Activated gamma-delta T cell treated with Interleukin-2 at 50 U/mL for 16 hours (primary cell): Measurements from ENCODE around the gene TGFB3.
"Not testable (repeated sequence)": the region's sequence is repeated elsewhere in the genome, so short reads cannot be mapped to it uniquely, and the experiment has no call there.

Experiments
- DNase-seq: peaks from one replicate; pipeline ENCODE4 v3.0.0-alpha.2; 2020

Gene TGFB3

DNA sequence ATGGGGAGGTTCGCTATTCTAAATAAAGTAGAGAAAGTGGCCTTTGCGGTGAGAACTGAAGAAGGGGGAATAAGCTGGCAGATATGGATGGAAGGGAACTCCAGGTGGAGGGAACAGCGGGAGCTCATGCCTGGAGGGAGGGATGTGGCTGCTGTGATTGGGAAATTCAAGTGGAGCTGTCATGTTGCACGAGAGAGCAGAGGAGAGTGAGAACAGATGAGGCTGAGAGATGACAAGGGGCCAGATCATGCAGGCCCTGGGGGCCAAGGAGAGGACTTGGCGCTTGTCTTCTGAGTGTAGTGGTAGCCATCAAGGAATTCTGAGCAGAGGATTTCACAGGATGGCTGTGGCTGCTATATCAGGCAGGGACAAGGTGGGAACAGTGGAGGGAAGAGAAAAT lies 35.0 kb downstream of the TGFB3 start:
- no peak for DNase-seq

DNA sequence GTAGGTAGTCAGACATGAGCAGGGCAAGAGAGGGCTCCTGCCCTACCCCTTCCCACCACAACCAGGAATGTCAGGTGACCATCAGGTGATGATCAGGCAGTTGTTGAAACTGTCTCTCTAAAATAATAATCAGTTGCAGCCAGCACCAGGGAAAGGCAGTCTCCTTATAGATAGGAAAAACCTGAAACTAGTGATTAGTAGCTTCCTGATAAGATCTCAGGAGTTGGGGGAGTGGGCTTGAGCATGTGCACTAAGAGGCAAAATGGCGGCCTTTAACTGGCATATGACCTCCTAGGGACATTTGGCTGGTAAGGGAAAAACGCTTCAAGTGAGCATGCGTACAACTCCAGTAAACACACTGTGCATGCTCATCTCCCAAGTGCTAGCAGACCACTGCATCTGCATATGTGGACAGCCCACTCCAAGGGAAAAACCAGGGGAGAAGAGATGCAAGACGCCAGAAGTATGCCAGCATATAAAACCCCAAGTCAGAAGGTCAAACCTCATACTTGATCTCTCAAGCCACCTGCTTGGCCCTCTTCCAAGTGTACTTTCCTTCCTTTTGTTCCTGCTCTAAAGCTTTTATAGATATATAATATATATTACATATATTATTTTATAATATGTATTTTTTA lies 37.1 kb downstream of the TGFB3 start:
- DNase-seq: no peak

DNA sequence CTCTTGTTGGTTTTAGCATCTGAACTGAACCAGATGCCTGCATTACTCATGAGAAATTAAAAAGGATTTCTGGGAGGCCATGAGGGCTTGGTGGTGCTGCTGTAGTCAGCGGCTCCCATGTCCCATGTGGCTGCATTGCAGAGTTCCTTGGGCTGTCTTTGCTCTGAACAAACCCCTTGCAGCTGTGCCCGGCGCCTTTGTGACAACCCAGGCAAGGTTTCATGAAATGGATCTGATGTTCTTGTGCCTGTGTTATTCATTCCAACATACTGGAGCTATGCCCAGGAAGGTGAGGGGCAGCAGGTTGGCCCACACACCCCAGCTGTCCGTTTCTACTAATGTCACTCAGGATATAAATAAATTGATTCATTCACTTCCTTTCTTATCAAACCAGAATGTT lies 40.8 kb downstream of the TGFB3 start:
- no peak for DNase-seq

DNA sequence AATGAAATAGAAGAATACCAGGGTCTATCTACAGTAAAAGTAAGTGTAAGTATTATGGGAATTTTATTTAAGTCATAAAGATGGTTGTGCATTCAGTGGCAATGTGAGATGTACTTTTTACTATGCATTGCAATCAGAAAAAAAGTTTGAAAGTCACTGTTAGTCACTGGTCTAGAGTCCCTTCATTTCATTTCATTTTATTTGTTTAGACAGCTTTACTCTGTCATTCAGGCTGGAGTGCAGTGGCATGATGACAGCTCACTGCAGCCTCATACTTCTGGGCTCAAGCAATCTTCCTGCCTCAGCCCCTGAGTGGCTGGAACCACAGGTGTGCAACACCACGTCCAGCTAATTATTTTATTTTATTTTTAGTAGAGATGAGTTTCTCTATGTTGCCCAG lies 42.6 kb downstream of the TGFB3 start:
- no peak for DNase-seq

DNA sequence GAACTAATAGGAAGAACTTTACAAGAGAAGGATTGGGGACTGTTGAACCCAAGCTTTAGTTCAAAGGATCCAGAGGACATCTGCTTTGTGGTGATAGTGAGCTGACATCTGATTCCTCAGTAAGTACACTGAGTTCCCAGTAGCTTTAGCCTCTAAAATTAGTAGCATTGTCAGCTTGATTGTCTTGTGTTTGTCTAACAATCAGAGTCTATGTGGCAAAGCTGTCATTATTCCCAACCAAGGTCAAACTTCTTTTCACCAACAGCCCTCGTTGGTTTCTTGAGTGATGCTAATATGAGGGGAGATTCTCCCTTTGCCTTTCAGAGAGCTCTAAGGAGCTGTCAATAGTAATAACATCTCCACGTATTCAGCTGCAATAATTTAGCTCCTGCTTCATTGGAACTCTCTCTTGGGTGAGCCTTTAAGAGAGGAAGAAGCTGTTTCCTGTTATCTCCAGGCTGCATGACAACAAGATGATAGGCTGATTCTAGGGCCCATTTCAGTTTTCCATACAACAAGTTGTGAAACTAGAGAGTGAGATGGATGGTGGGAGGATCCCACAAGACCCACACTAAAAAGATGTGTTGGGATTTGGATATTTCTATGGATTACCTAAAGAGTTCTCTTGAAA lies 46.7 kb downstream of the TGFB3 start:
- no peak for DNase-seq

DNA sequence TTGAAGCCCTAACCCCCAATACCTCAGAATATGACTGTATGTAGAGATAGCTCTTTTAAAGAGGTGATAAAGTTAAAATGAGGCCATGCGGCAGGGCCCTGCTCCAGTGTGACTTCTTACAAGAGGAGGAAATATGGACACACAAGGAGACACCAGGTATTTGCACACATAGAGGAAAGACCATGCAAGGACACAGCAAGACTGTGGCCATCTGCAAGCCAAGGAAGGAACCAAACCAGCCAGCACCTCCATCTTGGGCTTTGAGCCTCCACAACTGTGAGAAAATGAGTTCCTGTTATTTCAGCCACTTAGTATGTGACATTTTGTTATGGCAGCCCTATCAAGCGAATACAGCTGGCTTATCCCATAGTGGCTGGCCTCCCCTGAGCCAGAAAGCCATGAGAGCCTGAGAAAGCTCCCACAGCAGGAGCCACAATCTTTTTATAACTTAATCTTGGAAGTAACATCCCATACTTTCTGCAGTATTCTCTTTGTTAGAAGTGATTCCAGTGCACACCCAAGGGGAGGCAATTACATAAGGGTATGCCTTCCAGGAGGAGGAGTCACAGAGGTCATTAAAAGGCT lies 48.0 kb downstream of the TGFB3 start:
- DNase-seq: no peak

DNA sequence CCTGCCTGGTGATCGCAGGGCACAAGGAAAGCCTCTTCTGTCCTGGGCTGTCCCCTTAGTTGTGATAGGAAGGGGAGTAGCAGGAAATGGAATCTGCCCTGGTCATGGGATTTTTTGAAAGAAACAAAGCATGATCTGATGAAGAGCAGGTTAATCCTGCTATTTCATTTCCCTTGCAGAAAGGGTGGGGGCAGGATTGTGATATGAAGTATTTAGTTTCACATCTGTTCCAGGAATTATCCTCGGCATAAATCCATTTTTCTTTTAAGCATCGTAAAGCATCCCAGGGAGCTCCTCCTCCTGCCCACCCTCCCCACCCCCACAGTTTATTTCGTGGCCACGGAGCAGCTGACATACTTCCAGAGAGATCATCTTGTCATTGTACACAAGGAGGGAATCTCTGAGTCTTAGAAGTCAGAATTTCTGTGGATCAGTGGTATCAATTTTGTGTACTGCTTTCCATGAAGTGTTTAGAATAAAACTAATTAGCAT lies 53.1 kb downstream of the TGFB3 start:
- no peak for DNase-seq

DNA sequence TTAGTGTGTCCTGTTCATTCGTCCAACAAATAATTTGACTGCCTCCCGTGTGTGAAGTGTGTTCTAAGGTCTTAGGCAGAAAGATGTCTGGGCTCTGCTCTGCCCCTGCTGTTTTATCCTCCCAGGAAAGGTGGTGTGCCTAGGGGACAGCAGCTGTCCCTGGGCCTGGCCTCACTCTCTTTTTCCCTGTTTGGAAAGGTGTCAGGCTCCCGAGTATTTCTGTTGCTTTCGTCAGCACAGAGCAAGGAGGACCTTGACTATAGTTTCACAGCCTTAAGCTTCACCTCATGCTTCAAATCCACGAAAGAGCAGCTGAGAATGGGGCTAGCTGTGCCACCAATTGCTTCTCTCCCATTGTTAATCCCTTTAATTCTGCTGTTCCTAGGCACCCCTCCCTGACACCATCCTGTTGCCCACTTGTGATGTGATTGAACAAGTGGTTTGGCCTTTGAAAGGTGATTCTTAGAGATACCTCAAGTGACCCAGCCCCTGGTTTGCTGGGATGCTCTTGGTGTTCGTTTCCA lies 54.2 kb downstream of the TGFB3 start:
- DNase-seq: no peak

DNA sequence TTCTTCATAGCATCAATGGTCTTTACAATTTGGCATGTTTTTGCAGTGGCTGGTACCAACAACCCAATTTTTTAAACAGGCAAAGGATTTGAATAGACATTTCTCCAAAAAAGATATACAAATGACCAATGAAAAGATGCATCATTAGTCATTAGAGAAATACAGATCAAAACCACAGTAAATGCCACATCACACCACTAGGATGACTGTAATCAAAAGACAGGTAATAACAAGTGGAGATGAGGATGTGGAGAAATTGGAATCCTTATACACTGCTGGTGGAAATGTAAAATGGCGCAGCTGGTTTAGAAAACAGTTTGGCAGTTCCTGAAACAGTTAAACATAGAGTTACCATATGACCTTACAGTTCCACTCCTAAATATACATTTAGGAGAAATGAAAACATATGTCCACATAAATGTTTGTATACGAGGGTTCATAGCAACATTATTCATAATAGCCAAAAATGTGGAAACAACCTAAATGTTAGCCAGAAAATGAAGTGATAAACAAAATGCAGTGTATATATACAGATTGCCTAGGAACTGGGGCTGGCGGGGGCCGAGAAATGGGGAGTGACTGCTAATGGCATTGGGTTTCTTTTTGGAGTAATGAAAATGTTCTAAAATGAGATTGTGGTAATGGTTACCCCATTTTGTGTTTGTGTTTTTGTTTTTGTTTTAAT lies 55.2 kb downstream of the TGFB3 start:
- no peak for DNase-seq

DNA sequence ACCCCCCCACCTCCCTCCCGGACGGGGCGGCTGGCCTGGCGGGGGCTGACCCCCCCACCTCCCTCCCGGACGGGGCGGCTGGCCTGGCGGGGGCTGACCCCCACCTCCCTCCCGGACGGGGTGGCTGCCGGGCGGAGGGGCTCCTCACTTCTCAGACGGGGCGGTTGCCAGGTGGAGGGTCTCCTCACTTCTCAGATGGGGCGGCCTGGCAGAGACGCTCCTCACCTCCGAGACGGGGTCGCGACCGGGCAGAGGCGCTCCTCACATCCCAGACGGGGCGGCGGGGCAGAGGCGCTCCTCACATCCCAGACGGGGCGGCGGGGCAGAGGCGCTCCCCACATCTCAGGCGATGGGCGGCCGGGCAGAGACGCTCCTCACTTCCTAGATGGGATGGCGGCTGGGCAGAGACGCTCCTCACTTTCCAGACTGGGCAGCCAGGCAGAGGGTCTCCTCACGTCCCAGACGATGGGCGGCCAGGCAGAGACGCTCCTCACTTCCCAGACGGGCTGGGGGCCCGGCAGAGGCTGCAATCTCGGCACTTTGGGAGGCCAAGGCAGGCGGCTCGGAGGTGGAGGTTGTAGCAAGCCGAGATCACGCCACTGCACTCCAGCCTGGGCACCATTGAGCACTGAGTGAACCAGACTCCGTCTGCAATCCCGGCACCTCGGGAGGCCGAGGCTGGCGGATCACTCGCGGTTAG lies 56.5 kb downstream of the TGFB3 start:
- DNase-seq: not testable (repeated sequence)

DNA sequence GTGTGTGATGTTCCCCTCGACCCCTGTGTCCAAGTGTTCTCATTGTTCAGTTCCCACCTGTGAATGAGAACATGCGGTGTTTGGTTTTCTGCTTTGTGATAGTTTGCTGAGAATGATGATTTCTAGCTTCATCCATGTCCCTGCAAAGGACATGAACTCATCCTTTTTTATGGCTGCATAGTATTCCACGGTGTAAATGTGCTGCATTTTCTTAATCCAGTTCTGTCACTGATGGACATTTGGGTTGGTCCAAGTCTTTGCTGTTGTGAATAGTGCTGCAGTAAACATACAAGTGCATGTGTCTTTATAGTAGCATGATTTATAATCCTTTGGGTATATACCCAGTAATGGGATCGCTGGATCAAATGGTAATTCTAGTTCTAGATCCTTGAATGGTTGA lies 61.4 kb downstream of the TGFB3 start:
- DNase-seq: not testable (repeated sequence)

DNA sequence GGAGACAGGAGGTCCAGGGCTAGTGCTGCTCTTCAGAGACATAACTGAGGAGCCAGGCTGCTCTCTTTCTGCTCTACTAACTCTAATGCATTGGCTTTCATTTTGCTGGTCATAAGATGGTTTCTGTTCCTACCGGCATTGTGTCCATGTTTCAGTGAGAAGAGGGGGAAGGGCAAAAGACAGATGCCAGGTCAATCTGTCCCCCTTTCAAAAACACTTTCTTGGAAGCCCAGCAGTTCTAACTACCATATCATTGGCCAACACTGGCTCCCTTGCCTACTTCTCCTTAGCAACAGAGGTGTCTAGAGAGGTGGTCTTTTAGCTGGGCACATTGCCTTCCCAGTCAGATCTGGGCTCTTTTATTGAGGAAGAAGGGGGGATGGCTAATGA lies 63.9 kb downstream of the TGFB3 start:
- DNase-seq: no peak

DNA sequence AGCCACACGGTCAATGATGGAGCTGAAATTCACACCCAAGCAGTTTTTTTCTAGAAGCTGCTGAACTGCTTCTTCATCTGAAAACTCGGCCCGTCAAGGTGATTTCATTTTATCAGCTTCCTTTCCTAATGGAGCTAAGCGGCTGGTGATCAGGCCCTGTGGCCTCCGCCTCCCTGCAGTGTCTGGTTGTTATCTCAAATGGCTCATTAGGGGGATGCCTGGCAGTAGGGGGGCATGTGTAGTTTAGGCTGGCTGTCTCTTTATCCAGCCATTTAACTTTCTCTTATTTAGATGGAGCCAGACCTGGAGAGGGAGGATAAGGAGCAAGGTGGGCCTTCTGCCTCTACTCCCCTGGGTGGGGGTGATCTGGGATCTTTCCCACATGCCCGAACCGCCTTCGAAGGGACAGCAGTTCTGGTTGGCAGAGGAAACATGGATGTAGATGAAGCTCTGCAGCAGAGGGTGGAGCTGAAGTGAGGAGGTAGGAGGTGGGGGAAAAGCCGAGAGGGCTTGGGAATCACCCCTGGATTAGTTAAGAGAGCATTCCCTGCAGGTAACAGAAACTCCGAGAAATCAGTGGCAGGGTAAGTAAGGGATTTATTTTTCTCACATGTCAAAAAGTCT lies 64.4 kb downstream of the TGFB3 start:
- DNase-seq: no peak

DNA sequence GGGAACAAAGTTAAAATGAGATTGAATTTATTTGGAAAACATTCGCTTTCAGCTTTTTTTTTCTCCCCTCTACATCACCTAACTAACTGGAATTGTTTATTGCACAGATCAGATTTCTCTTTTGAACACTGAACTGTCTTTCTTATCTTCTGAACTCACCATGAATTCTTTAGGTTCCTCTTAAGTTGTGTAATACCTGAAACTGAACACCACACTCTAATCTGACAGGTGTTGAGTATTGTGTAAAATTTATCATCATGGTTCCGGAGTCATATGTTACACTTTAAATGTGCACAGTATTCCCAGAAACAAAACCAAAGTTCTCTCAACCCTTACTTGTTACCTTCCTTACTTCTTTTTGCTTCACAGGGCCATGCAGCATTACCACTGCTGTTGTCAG lies 66.8 kb downstream of the TGFB3 start:
- no peak for DNase-seq

DNA sequence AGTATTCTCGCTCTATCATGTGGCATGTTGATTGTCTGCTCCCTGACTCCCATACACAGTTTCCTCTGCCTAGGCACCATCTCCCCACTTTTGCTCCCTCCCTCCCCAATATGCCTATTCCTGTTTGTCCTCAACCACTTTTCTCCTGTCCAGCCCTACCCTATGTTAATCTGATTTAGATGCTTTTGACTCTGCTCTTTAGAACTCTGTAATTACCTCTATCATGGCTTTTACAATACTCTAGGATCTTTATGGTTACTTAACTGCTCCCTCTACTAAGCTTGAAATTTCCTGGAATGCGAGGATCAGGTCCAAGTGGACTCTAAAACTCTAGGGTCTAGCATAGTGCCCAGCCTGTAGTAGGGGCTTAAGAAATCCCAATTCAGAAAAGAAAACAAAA lies 68.6 kb downstream of the TGFB3 start:
- DNase-seq: no peak

DNA sequence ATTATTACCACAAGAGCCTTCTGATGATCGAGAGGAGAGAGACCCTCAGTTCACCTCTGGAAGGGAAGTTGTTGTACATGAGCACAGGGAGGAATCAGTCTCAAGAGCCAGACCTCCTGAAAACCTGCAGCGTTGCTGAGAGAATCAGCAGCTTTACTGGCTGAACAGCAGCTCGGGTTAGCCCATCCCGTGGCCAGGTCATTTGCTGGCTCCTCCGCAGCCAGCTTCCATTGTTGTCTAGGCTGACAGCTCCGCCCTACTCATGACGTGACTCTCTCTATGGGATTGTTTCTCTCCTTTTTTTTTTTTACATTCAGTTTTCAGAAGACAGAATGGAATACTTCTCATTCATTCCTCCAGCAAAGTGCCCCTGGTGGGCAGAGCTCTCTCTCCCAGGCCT lies 69.9 kb downstream of the TGFB3 start:
- DNase-seq: no peak

DNA sequence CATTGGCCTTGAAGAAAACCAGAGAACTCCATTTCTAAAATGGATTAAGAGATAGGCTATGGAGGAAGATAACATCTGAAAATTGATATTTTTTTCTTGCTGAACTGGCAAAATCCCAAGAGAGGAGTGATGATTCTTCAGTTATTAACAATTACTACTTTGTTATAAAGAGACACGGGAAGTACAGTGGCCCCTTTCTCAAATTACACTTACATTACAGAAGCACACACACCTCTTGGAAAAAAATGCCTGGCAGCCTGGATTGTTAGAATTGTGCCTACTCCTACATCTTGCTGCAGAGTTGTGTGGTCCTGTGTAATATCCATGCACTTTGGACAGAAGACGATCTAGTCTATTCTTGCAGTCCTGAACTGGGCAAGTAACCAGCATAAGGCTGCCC lies 71.7 kb downstream of the TGFB3 start:
- no peak for DNase-seq

DNA sequence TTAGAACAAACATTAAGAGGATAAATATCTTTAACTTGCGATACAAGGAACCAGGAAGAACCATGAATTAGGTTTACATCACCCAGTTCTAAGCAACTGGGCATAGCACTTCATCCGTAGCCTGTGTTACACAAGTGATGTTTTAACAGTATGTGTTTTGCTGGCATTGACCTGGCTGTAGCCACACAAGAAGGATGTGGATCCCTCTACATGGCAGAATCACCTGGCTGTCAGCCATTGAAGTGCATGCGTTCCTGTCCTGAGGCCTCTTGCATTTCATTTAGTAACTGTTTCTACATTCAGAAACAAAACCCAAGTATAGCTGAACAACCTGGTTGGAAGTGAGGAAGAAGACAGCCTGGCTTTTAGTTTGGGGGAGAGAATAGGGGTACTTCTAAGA lies 72.2 kb downstream of the TGFB3 start:
- no peak for DNase-seq
